Stromal cell of bone marrow (primary cell): ENCODE measurements around the gene TOMM70.

Experiments
- DNase-seq: peaks from one replicate; pipeline ENCODE4 v3.0.0-alpha.2; 2012; ENCODE audit warnings: low read depth

The TOMM70 gene

DNA sequence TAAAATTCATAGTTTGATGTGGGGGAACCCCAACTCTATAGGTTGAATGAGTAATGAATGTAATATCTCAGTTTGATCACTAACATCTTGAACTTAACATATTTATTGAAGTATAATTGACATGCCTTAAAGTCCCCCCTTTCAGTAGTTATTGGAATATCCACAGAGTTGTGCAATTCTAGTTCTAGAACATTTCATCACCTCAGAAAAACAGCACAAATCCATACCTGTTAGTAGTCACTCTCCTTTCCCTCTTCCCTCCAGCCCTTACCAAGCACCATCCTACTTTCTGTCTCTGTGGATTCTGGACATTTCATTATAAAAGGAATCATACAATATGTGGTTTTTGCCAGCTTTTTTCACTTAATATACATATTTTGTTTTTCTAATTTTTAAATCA, 75.1 kb downstream of the TOMM70 start:
- DNase-seq = no peak

DNA sequence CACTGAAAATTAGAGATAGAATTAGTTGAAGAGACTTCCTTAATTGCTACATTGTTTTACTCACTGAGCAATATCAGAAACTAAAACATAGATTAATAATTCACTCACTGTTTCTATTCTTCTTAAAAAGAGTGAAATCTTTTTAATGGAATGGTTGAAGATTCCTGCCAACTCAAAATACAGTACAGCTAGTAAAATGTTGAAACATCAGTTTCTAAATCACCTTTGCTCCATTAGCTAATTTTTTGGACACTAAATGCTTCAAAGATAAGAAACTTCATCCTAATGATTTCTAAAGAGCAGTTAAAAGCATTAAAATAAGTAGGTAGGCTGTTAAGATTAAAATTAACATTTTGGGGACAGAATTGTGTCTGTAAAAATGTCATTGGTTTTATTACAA, 76.8 kb downstream of the TOMM70 start:
- no peak for DNase-seq

DNA sequence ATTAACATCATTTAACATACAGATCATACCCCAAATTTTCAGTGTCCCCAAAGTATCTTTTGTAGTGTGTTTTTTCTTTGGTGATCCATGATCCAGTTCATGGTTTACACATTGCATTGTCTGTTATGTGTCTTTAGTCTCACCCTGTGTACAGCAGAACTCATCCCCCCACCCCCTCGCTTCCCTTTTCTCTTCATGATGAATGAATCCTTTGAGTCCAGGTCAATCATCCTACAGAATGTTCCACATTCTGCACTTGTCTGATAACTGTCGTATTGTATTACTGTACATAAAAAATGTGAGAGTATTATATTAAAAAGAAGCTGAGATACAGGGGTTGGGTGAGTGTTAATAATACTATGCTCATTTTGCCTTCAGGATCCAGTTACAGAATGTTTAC, 80.9 kb downstream of the TOMM70 start:
- DNase-seq = no peak

DNA sequence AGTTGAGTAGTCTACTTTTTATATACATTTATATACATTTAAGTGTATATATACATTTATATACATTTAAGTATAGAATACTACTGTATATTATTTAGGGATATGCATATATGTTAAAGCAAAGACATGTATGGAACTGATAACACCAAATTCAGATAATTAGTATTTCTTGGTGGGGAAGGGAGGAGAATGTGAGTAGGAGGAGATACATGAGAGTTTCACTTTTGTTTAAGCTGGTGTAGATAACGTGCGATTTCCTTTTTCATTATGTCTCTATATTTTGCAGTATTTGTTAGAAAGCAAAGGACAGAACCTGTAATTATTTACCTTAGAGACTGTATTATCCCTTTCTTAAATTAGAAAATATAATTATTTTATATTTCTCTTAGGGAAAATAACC, 83.0 kb downstream of the TOMM70 start:
- no peak for DNase-seq

DNA sequence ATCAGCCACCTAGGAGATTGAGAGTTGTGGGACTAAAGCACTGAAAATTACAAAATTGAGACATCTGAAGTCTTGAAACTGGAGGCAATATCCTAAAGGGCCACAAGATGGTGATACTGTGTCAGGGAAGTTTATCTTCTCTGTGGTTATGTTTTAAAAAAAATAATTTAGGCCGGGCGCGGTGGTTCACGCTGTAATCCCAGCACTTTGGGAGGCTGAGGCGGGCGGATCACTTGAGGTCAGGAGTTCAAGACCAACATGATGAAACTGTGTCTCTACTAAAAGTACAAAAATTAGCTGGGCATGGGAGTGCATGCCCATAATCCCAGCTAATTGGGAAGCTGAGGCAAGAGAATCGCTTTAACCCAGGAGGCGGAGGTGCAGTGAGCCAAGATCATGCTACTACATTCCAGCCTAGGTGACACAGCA, 84.2 kb downstream of the TOMM70 start:
- DNase-seq = peak; percentile 55
